Measurements from ENCODE around the gene PSD2. TPM values are rescaled to one million over a fixed set of nuclear protein-coding genes. Genes with fewer than 3 reads are reported as not detected.

The PSD2 gene
- total RNA-seq, 1 experiment from 2014 or later: 0.05 TPM

DNA sequence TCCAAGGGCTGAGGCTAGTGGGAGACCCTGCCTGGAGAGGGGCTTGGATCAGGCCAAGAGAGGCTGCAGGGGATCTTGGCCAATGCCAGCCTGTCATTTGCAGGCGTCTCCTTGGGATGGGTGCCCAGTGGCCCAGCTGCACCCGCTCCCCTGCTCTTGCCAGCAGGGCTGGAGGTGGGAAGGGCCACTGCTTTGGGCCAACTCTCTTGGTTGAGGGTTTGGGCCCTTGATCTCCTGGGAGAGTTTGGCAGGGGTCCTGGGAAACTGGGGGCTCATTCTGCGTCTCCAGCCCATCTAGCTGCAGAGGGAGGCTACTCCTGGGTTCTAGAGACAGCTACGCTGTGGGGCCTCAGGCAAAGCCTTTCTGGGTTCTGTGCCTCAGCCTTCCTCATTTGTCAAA, 10.5 kb downstream of the PSD2 start:
- POLR2A ChIA-PET: no interaction called here

GRCh38 chr5:139806726-139807646, 11.4 kb downstream of the PSD2 start:
- Histone ChIP-seq H3K36me3 (ENCODE audit: control insufficient read depth, insufficient read depth, low read length) (no peaks in the 10 kb centered on the region), H3K4me3 (ENCODE audit: low read depth in 2 of 2, low read length in 2 of 2) (no peak overlapping the region), H3K9me3 (ENCODE audit: control insufficient read depth, insufficient read depth, low read depth, low read length) (no peaks in the 10 kb centered on the region), H3K27ac (ENCODE audit: low read length) (no peak overlapping the region), H3K4me1 (ENCODE audit: control insufficient read depth, insufficient read depth, low read length) (no peaks in the 10 kb centered on the region), H3K27me3 (ENCODE audit: control insufficient read depth, insufficient read depth, low read length) (peaks cover 2% of the 10 kb centered on the region; the same call in 1 of the 2 replicates)
- intact Hi-C loops (cut with micrococcal nuclease; ENCODE audit: unreplicated experiment) (no loop called here), in situ Hi-C loops (cut with HindIII; ENCODE audit: low pct_unique_long_range_greater_than_20kb, low sequenced_read_pairs) (no loop called here)
- POLR2A ChIA-PET: no interaction called here
- CTCF ChIA-PET: no interaction called here
- BruUV-seq (replicated peaks): no TSS peak
- TF ChIP-seq POLR2AphosphoS5 (IDR thresholded peaks at IDR 0.05; ENCODE audit: low read depth, low read length) (no peak), SIN3A (IDR thresholded peaks at IDR 0.05; ENCODE audit: borderline replicate concordance, insufficient read depth, low read depth, low read length) (no peak), REST (IDR thresholded peaks at IDR 0.05; ENCODE audit: insufficient read depth in 1 of 2, low read depth in 2 of 2, low read length in 1 of 2) (no peak), TCF7L2 (IDR thresholded peaks at IDR 0.05; ENCODE audit: low read depth, low read length) (no peak)
- TF ChIP-seq, protein P1, sequence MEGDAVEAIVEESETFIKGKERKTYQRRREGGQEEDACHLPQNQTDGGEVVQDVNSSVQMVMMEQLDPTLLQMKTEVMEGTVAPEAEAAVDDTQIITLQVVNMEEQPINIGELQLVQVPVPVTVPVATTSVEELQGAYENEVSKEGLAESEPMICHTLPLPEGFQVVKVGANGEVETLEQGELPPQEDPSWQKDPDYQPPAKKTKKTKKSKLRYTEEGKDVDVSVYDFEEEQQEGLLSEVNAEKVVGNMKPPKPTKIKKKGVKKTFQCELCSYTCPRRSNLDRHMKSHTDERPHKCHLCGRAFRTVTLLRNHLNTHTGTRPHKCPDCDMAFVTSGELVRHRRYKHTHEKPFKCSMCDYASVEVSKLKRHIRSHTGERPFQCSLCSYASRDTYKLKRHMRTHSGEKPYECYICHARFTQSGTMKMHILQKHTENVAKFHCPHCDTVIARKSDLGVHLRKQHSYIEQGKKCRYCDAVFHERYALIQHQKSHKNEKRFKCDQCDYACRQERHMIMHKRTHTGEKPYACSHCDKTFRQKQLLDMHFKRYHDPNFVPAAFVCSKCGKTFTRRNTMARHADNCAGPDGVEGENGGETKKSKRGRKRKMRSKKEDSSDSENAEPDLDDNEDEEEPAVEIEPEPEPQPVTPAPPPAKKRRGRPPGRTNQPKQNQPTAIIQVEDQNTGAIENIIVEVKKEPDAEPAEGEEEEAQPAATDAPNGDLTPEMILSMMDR (IDR thresholded peaks at IDR 0.05): no peak
- ATAC-seq (no peak), DNase-seq (ENCODE audit: low read depth, low spot score) (no peak)

More for the DNA sequence above, 10.5 kb downstream of the PSD2 start:
- no TSS peak for BruUV-seq (replicated peaks)
- Histone ChIP-seq H3K27me3 (ENCODE audit: control insufficient read depth, insufficient read depth, low read length) (peaks cover 2% of the 10 kb centered on the region; the same call in 1 of the 2 replicates), H3K36me3 (ENCODE audit: control insufficient read depth, insufficient read depth, low read length) (no peaks in the 10 kb centered on the region), H3K4me3 (ENCODE audit: low read depth in 2 of 2, low read length in 2 of 2) (no peak overlapping the region), H3K9me3 (ENCODE audit: control insufficient read depth, insufficient read depth, low read depth, low read length) (no peaks in the 10 kb centered on the region), H3K4me1 (ENCODE audit: control insufficient read depth, insufficient read depth, low read length) (no peaks in the 10 kb centered on the region), H3K27ac (ENCODE audit: low read length) (no peak overlapping the region)
- TF ChIP-seq, protein P1 (IDR thresholded peaks at IDR 0.05): no peak
- TF ChIP-seq POLR2AphosphoS5 (IDR thresholded peaks at IDR 0.05; ENCODE audit: low read depth, low read length): no peak
- no peak for TF ChIP-seq TCF7L2 (IDR thresholded peaks at IDR 0.05; ENCODE audit: low read depth, low read length)
- no peak for TF ChIP-seq REST (IDR thresholded peaks at IDR 0.05; ENCODE audit: insufficient read depth in 1 of 2, low read depth in 2 of 2, low read length in 1 of 2)
- no peak for TF ChIP-seq SIN3A (IDR thresholded peaks at IDR 0.05; ENCODE audit: borderline replicate concordance, insufficient read depth, low read depth, low read length)
- no peak for ATAC-seq
- CTCF ChIA-PET: no interaction called here
- in situ Hi-C loops (cut with HindIII; ENCODE audit: low pct_unique_long_range_greater_than_20kb, low sequenced_read_pairs) (no loop called here), intact Hi-C loops (cut with micrococcal nuclease; ENCODE audit: unreplicated experiment) (no loop called here)
- no peak for DNase-seq (ENCODE audit: low read depth, low spot score)
